WTC11 (cell line): ENCODE results near the gene ABCG1. TPM values are rescaled to one million over a fixed set of nuclear protein-coding genes. Genes with fewer than 3 reads are reported as not detected.

Experiments
- ATAC-seq: fragments of 200-7000 bp; cut with Tn5 transposase; 2 replicates; pipeline ENCODE4 v1.10.0; 2021; ENCODE audit warnings: mild to moderate bottlenecking, moderate library complexity
- CTCF ChIA-PET: fragments of 300-600 bp; sonication (Branson Sonifier 250); formaldehyde crosslinking; loops from one replicate; lab custom pipeline; 2021; ENCODE audit warnings: antibody characterized with exemption; lab: Charles Lee
- POLR2A ChIA-PET: fragments of 350-600 bp; sonication (Branson Sonifier 250); formaldehyde crosslinking; loops from one replicate; lab custom pipeline; 2021; ENCODE audit warnings: antibody characterized with exemption; lab: Charles Lee
- DNase-seq: peaks from one replicate; pipeline ENCODE4 v3.0.0; 2021; ENCODE audit warnings: low spot score
- H3K27ac Mint-ChIP-seq: 2 replicates; pipeline ENCODE4 v1.8.0; 2021; ENCODE audit warnings: mixed read lengths
- H3K27me3 Mint-ChIP-seq: 2 replicates; pipeline ENCODE4 v1.8.0; 2021; ENCODE audit warnings: low read depth, mild to moderate bottlenecking, moderate library complexity, mixed read lengths
- H3K36me3 Mint-ChIP-seq: 2 replicates; pipeline ENCODE4 v1.8.0; 2021; ENCODE audit warnings: mixed read lengths
- H3K4me1 Mint-ChIP-seq: 2 replicates; pipeline ENCODE4 v1.8.0; 2022; ENCODE audit warnings: mixed read lengths
- H3K4me3 Mint-ChIP-seq: 2 replicates; pipeline ENCODE4 v1.8.0; 2021; ENCODE audit warnings: mild to moderate bottlenecking, moderate library complexity, mixed read lengths
- H3K9me3 Mint-ChIP-seq: 2 replicates; pipeline ENCODE4 v1.8.0; 2021; ENCODE audit warnings: mixed read lengths
- CBFB ChIP-seq: sonication (generic); formaldehyde crosslinking; IDR thresholded peaks from 2 replicates; pipeline ENCODE4 v1.8.1; 2022; ENCODE audit warnings: mild to moderate bottlenecking, low read depth, missing genetic modification reagents
- FOXJ3 ChIP-seq: sonication (generic); formaldehyde crosslinking; IDR thresholded peaks from 2 replicates; pipeline ENCODE4 v1.9.0; 2021; ENCODE audit warnings: missing genetic modification reagents, mild to moderate bottlenecking, borderline replicate concordance
- FOXK1 ChIP-seq: sonication (generic); formaldehyde crosslinking; IDR thresholded peaks from 2 replicates; pipeline ENCODE4 v1.8.0; 2022; ENCODE audit warnings: mild to moderate bottlenecking, moderate library complexity, missing genetic modification reagents
- JUN ChIP-seq: sonication (generic); formaldehyde crosslinking; IDR thresholded peaks from 2 replicates; pipeline ENCODE4 v1.8.0; 2023; ENCODE audit warnings: mild to moderate bottlenecking, missing genetic modification reagents
- MXD4 ChIP-seq: fragments of 250-450 bp; sonication (Bioruptor Pico); IDR thresholded peaks from 2 replicates; pipeline ENCODE4 v1.8.0; 2021; ENCODE audit warnings: mild to moderate bottlenecking, moderate library complexity, borderline replicate concordance
- NFATC4 ChIP-seq: fragments of 250-450 bp; sonication (Bioruptor Pico); IDR thresholded peaks from 2 replicates; pipeline ENCODE4 v1.9.0; 2021; ENCODE audit warnings: mild to moderate bottlenecking
- NFYB ChIP-seq: sonication (generic); formaldehyde crosslinking; conservative IDR thresholded peaks from 2 replicates; pipeline ENCODE4 v1.8.0; 2022; ENCODE audit warnings: low read depth, missing genetic modification reagents
- OVOL2 ChIP-seq: fragments of 250-450 bp; sonication (Bioruptor Pico); IDR thresholded peaks from 2 replicates; pipeline ENCODE4 v1.9.0; 2021; ENCODE audit warnings: mild to moderate bottlenecking, borderline replicate concordance
- SMAD3 ChIP-seq: sonication (generic); formaldehyde crosslinking; IDR thresholded peaks from 2 replicates; pipeline ENCODE4 v1.8.0; 2022; ENCODE audit warnings: missing genetic modification reagents, mild to moderate bottlenecking, borderline replicate concordance
- TEAD1 ChIP-seq: sonication (generic); formaldehyde crosslinking; IDR thresholded peaks from 2 replicates; pipeline ENCODE4 v1.8.0; 2022; ENCODE audit warnings: mild to moderate bottlenecking, missing genetic modification reagents
- ZBTB21 ChIP-seq: sonication (generic); formaldehyde crosslinking; IDR thresholded peaks from 2 replicates; pipeline ENCODE4 v1.8.1; 2023; ENCODE audit warnings: mild to moderate bottlenecking, missing genetic modification reagents, borderline replicate concordance
- ZNF121 ChIP-seq: sonication (generic); formaldehyde crosslinking; IDR thresholded peaks from 2 replicates; pipeline ENCODE4 v1.8.0; 2023; ENCODE audit warnings: missing genetic modification reagents
- ZNF317 ChIP-seq: sonication (generic); formaldehyde crosslinking; IDR thresholded peaks from 2 replicates; pipeline ENCODE4 v1.8.1; 2023; ENCODE audit warnings: low read depth, mild to moderate bottlenecking, moderate library complexity, missing genetic modification reagents, borderline replicate concordance
- total RNA-seq: library from RNA; stranded (reverse); gene quantifications from 3 replicates; pipeline ENCODE4 v1.2.3, GENCODE V29; 2021
- TF ChIP-seq, protein P1 (sequence below): sonication (generic); formaldehyde crosslinking; IDR thresholded peaks from 2 replicates; pipeline ENCODE4 v1.8.1; 2022; ENCODE audit warnings: mild to moderate bottlenecking, missing genetic modification reagents, moderate library complexity, borderline replicate concordance
- TF ChIP-seq, protein P2 (sequence below): sonication (generic); formaldehyde crosslinking; IDR thresholded peaks from 2 replicates; pipeline ENCODE4 v1.8.0; 2022; ENCODE audit warnings: missing genetic modification reagents
- TF ChIP-seq, protein P3 (sequence below): sonication (generic); formaldehyde crosslinking; IDR thresholded peaks from 2 replicates; pipeline ENCODE4 v1.8.0; 2023; ENCODE audit warnings: missing genetic modification reagents, mild to moderate bottlenecking, borderline replicate concordance
- TF ChIP-seq, protein P4 (sequence below): sonication (generic); formaldehyde crosslinking; IDR thresholded peaks from 2 replicates; pipeline ENCODE4 v1.8.0; 2022; ENCODE audit warnings: mild to moderate bottlenecking, missing genetic modification reagents
- TF ChIP-seq, protein P5 (sequence below): sonication (generic); formaldehyde crosslinking; conservative IDR thresholded peaks from 2 replicates; pipeline ENCODE4 v1.8.1; 2023; ENCODE audit warnings: mild to moderate bottlenecking, low read depth, missing genetic modification reagents, moderate library complexity
- TF ChIP-seq, protein P6 (sequence below): fragments of 250-450 bp; sonication (Bioruptor Pico); IDR thresholded peaks from 2 replicates; pipeline ENCODE4 v1.9.0; 2021; ENCODE audit warnings: mild to moderate bottlenecking
- TF ChIP-seq, protein P7 (sequence below): sonication (generic); formaldehyde crosslinking; IDR thresholded peaks from 2 replicates; pipeline ENCODE4 v1.8.1; 2022; ENCODE audit warnings: low read depth, mild to moderate bottlenecking, moderate library complexity, missing genetic modification reagents, borderline replicate concordance

ABCG1 gene
- total RNA-seq, 1 experiment from 2014 or later: 4.0 TPM

DNA sequence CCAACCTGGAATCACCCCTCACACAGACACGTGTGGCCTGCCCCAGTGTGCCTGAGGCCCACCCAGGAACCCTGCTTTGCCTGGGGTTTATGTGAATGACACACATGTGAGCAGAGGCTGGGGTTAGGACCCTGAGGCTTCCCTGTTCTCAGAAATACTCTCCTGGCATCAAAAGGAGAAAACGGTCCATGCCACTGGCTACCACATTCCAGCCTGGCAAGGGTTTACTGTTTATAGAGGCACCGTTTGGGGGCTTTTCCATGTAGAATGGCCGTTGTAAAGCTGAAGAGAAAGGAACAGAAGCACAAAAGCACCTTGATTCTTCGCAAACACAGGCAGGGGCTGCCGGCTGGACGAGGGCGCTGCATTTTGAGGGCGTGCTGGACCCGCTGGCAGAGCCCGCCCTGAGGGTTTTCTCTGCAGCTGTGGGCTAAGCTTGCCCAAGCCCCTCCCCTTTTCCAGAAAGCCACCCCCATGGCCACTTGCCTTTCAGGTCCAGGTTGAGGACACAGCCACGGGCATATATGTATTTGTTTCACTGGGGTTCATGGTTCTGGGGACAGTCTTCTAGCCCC, 83.2 kb downstream of the ABCG1 start:
- H3K4me1 Mint-ChIP-seq: peaks cover 12% of the 10 kb centered on the region
- ChIA-PET POLR2A (no interaction called here), CTCF (interaction anchor here (1.2 to 1.7 kb wide), 4 partner anchors 8 to 165 kb away, joined by 3 to 12 read pairs (median 4); no protein-coding TSS in a partner anchor)
- no peak for ATAC-seq
- no peaks in the 10 kb centered on the region for H3K36me3 Mint-ChIP-seq
- TF ChIP-seq, protein P1, sequence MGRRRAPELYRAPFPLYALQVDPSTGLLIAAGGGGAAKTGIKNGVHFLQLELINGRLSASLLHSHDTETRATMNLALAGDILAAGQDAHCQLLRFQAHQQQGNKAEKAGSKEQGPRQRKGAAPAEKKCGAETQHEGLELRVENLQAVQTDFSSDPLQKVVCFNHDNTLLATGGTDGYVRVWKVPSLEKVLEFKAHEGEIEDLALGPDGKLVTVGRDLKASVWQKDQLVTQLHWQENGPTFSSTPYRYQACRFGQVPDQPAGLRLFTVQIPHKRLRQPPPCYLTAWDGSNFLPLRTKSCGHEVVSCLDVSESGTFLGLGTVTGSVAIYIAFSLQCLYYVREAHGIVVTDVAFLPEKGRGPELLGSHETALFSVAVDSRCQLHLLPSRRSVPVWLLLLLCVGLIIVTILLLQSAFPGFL (CRISPR knock-in tag): no peak
- TF ChIP-seq, protein P2, sequence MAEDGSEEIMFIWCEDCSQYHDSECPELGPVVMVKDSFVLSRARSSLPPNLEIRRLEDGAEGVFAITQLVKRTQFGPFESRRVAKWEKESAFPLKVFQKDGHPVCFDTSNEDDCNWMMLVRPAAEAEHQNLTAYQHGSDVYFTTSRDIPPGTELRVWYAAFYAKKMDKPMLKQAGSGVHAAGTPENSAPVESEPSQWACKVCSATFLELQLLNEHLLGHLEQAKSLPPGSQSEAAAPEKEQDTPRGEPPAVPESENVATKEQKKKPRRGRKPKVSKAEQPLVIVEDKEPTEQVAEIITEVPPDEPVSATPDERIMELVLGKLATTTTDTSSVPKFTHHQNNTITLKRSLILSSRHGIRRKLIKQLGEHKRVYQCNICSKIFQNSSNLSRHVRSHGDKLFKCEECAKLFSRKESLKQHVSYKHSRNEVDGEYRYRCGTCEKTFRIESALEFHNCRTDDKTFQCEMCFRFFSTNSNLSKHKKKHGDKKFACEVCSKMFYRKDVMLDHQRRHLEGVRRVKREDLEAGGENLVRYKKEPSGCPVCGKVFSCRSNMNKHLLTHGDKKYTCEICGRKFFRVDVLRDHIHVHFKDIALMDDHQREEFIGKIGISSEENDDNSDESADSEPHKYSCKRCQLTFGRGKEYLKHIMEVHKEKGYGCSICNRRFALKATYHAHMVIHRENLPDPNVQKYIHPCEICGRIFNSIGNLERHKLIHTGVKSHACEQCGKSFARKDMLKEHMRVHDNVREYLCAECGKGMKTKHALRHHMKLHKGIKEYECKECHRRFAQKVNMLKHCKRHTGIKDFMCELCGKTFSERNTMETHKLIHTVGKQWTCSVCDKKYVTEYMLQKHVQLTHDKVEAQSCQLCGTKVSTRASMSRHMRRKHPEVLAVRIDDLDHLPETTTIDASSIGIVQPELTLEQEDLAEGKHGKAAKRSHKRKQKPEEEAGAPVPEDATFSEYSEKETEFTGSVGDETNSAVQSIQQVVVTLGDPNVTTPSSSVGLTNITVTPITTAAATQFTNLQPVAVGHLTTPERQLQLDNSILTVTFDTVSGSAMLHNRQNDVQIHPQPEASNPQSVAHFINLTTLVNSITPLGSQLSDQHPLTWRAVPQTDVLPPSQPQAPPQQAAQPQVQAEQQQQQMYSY (CRISPR knock-in tag): no peak
- TF ChIP-seq SMAD3 (CRISPR knock-in tag) (no peak), ZNF317 (no peak), CBFB (CRISPR knock-in tag) (no peak), NFYB (CRISPR knock-in tag) (no peak), MXD4 (no peak), ZBTB21 (CRISPR knock-in tag) (no peak), NFATC4 (CRISPR knock-in tag) (no peak), FOXK1 (CRISPR knock-in tag) (no peak), OVOL2 (CRISPR knock-in tag) (no peak), FOXJ3 (CRISPR knock-in tag) (no peak), TEAD1 (CRISPR knock-in tag) (no peak), JUN (CRISPR knock-in tag) (no peak), ZNF121 (CRISPR knock-in tag) (no peak)
- TF ChIP-seq, protein P3, sequence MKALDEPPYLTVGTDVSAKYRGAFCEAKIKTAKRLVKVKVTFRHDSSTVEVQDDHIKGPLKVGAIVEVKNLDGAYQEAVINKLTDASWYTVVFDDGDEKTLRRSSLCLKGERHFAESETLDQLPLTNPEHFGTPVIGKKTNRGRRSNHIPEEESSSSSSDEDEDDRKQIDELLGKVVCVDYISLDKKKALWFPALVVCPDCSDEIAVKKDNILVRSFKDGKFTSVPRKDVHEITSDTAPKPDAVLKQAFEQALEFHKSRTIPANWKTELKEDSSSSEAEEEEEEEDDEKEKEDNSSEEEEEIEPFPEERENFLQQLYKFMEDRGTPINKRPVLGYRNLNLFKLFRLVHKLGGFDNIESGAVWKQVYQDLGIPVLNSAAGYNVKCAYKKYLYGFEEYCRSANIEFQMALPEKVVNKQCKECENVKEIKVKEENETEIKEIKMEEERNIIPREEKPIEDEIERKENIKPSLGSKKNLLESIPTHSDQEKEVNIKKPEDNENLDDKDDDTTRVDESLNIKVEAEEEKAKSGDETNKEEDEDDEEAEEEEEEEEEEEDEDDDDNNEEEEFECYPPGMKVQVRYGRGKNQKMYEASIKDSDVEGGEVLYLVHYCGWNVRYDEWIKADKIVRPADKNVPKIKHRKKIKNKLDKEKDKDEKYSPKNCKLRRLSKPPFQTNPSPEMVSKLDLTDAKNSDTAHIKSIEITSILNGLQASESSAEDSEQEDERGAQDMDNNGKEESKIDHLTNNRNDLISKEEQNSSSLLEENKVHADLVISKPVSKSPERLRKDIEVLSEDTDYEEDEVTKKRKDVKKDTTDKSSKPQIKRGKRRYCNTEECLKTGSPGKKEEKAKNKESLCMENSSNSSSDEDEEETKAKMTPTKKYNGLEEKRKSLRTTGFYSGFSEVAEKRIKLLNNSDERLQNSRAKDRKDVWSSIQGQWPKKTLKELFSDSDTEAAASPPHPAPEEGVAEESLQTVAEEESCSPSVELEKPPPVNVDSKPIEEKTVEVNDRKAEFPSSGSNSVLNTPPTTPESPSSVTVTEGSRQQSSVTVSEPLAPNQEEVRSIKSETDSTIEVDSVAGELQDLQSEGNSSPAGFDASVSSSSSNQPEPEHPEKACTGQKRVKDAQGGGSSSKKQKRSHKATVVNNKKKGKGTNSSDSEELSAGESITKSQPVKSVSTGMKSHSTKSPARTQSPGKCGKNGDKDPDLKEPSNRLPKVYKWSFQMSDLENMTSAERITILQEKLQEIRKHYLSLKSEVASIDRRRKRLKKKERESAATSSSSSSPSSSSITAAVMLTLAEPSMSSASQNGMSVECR (CRISPR knock-in tag): no peak
- TF ChIP-seq, protein P4, sequence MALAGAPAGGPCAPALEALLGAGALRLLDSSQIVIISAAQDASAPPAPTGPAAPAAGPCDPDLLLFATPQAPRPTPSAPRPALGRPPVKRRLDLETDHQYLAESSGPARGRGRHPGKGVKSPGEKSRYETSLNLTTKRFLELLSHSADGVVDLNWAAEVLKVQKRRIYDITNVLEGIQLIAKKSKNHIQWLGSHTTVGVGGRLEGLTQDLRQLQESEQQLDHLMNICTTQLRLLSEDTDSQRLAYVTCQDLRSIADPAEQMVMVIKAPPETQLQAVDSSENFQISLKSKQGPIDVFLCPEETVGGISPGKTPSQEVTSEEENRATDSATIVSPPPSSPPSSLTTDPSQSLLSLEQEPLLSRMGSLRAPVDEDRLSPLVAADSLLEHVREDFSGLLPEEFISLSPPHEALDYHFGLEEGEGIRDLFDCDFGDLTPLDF (CRISPR knock-in tag): no peak
- TF ChIP-seq, protein P5, sequence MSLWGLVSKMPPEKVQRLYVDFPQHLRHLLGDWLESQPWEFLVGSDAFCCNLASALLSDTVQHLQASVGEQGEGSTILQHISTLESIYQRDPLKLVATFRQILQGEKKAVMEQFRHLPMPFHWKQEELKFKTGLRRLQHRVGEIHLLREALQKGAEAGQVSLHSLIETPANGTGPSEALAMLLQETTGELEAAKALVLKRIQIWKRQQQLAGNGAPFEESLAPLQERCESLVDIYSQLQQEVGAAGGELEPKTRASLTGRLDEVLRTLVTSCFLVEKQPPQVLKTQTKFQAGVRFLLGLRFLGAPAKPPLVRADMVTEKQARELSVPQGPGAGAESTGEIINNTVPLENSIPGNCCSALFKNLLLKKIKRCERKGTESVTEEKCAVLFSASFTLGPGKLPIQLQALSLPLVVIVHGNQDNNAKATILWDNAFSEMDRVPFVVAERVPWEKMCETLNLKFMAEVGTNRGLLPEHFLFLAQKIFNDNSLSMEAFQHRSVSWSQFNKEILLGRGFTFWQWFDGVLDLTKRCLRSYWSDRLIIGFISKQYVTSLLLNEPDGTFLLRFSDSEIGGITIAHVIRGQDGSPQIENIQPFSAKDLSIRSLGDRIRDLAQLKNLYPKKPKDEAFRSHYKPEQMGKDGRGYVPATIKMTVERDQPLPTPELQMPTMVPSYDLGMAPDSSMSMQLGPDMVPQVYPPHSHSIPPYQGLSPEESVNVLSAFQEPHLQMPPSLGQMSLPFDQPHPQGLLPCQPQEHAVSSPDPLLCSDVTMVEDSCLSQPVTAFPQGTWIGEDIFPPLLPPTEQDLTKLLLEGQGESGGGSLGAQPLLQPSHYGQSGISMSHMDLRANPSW (CRISPR knock-in tag): no peak
- TF ChIP-seq, protein P6, sequence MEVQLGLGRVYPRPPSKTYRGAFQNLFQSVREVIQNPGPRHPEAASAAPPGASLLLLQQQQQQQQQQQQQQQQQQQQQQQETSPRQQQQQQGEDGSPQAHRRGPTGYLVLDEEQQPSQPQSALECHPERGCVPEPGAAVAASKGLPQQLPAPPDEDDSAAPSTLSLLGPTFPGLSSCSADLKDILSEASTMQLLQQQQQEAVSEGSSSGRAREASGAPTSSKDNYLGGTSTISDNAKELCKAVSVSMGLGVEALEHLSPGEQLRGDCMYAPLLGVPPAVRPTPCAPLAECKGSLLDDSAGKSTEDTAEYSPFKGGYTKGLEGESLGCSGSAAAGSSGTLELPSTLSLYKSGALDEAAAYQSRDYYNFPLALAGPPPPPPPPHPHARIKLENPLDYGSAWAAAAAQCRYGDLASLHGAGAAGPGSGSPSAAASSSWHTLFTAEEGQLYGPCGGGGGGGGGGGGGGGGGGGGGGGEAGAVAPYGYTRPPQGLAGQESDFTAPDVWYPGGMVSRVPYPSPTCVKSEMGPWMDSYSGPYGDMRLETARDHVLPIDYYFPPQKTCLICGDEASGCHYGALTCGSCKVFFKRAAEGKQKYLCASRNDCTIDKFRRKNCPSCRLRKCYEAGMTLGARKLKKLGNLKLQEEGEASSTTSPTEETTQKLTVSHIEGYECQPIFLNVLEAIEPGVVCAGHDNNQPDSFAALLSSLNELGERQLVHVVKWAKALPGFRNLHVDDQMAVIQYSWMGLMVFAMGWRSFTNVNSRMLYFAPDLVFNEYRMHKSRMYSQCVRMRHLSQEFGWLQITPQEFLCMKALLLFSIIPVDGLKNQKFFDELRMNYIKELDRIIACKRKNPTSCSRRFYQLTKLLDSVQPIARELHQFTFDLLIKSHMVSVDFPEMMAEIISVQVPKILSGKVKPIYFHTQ (CRISPR knock-in tag): no peak
- TF ChIP-seq, protein P7, sequence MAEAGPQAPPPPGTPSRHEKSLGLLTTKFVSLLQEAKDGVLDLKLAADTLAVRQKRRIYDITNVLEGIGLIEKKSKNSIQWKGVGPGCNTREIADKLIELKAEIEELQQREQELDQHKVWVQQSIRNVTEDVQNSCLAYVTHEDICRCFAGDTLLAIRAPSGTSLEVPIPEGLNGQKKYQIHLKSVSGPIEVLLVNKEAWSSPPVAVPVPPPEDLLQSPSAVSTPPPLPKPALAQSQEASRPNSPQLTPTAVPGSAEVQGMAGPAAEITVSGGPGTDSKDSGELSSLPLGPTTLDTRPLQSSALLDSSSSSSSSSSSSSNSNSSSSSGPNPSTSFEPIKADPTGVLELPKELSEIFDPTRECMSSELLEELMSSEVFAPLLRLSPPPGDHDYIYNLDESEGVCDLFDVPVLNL: no peak
- DNase-seq: no peak
- H3K27me3 Mint-ChIP-seq: no peaks in the 10 kb centered on the region
- H3K4me3 Mint-ChIP-seq: no peak overlapping the region
- no peaks in the 10 kb centered on the region for H3K9me3 Mint-ChIP-seq
- H3K27ac Mint-ChIP-seq: no peak overlapping the region
